H1 (cell line): ENCODE data around the gene PDXDC1. TPM values are rescaled to one million over a fixed set of nuclear protein-coding genes. Genes with fewer than 3 reads are reported as not detected.

ENCODE experiments used
- CTCF ChIA-PET: fragments of 300-600 bp; sonication (Branson Sonifier 250); formaldehyde crosslinking; loops from one replicate; lab custom pipeline; 2021; ENCODE audit not compliant: partially characterized antibody; lab: Charles Lee
- POLR2A ChIA-PET: fragments of 300-600 bp; sonication (Branson Sonifier 250); formaldehyde crosslinking; loops from one replicate; lab custom pipeline; 2021; ENCODE audit warnings: inconsistent platforms; ENCODE audit not compliant: partially characterized antibody; lab: Charles Lee
- DNase-seq, 2 experiments: peaks; one replicate each; pipeline versions ENCODE4 v3.0.0 to v3.0.0-alpha.2; 2010 to 2022; ENCODE audit warnings: low spot score in 2 of 2, low read depth in 1 of 2, mixed read lengths in 1 of 2
- FAIRE-seq: peaks from 2 replicates; lab custom pipeline; 2011; peaks lifted over from hg19 to GRCh38; lab: Jason Lieb, UNC
- H2AFZ ChIP-seq: 2 replicates; pipeline ENCODE4 v1.8.1; 2012; ENCODE audit warnings: low read length, inconsistent platforms
- H2AK5ac ChIP-seq: 2 replicates; pipeline ENCODE4 v1.6.1; 2013; ENCODE audit warnings: low read depth, low read length
- H2BK120ac ChIP-seq: replicated peaks from 2 replicates; pipeline ENCODE3; 2013; ENCODE audit warnings: low read depth, low read length, inconsistent platforms
- H2BK12ac ChIP-seq: 2 replicates; pipeline ENCODE4 v1.6.1; 2013; ENCODE audit warnings: low read depth, low read length
- H2BK15ac ChIP-seq: 2 replicates; pipeline ENCODE4 v1.6.1; 2013; ENCODE audit warnings: low read length
- H2BK20ac ChIP-seq: 2 replicates; pipeline ENCODE4 v1.6.1; 2013; ENCODE audit warnings: low read length
- H2BK5ac ChIP-seq: 2 replicates; pipeline ENCODE4 v1.6.1; 2013; ENCODE audit warnings: low read depth, low read length
- H3K14ac ChIP-seq: 2 replicates; pipeline ENCODE4 v1.6.1; 2013; ENCODE audit warnings: inconsistent platforms; ENCODE audit not compliant: insufficient read length
- H3K18ac ChIP-seq: 2 replicates; pipeline ENCODE4 v1.6.1; 2013; ENCODE audit warnings: low read length; ENCODE audit errors: extremely low read depth
- H3K23ac ChIP-seq: 2 replicates; pipeline ENCODE4 v1.6.1; 2013; ENCODE audit warnings: inconsistent platforms; ENCODE audit not compliant: insufficient read length
- H3K23me2 ChIP-seq: 2 replicates; pipeline ENCODE4 v1.6.1; 2013; ENCODE audit warnings: low read depth, low read length
- H3K27ac ChIP-seq: 2 replicates; pipeline ENCODE4 v1.6.1; 2011; ENCODE audit warnings: low read depth, low read length, inconsistent platforms
- H3K27me3 ChIP-seq, 4 experiments: replicated peaks in 1 of 4; 1 replicate in 1 of 4; 2 replicates in 3 of 4; pipeline versions ENCODE4 v1.6.1 to v1.8.1; 2011 to 2013; ENCODE audit warnings: low read length in 3 of 4, mild to moderate bottlenecking in 3 of 4, inconsistent platforms in 2 of 4, mixed read lengths in 2 of 4, moderate library complexity in 1 of 4; ENCODE audit not compliant: control insufficient read depth in 3 of 4, insufficient read depth in 3 of 4; ENCODE audit errors: extremely low read depth in 1 of 4
- H3K36me3 ChIP-seq, 4 experiments: 2 replicates each; pipeline versions ENCODE4 v1.6.1 to v1.8.1; 2011 to 2013; ENCODE audit warnings: mild to moderate bottlenecking in 4 of 4, low read length in 3 of 4, moderate library complexity in 2 of 4, control low read depth in 1 of 4, inconsistent platforms in 1 of 4; ENCODE audit not compliant: insufficient read depth in 4 of 4, control insufficient read depth in 2 of 4
- H3K4ac ChIP-seq: replicated peaks from 2 replicates; pipeline ENCODE3; 2013; ENCODE audit warnings: low read length, low read depth, mixed read lengths, inconsistent platforms; ENCODE audit not compliant: insufficient read length
- H3K4me1 ChIP-seq, 4 experiments: replicated peaks in 1 of 4; 1 replicate in 1 of 4; 2 replicates in 3 of 4; pipeline versions ENCODE4 v1.6.1 to v1.8.1; 2011 to 2013; ENCODE audit warnings: low read length in 3 of 4, inconsistent platforms in 2 of 4, mixed read lengths in 1 of 4; ENCODE audit not compliant: insufficient read depth in 4 of 4, control insufficient read depth in 3 of 4
- H3K4me2 ChIP-seq, 2 experiments: 2 replicates each; pipeline versions ENCODE4 v1.6.1 to v1.8.1; 2011 to 2013; ENCODE audit warnings: low read depth in 2 of 2, low read length in 2 of 2, control low read depth in 1 of 2, inconsistent platforms in 1 of 2, mild to moderate bottlenecking in 1 of 2; ENCODE audit not compliant: insufficient read depth in 1 of 2
- H3K4me3 ChIP-seq, 4 experiments: fragments of 200-600, 300-600 bp in 1 of 4; sonication (generic), shearing (Covaris generic), sonication (Bioruptor Twin) in 1 of 4; 2 replicates each; pipeline versions ENCODE4 v1.5.1 to v1.8.1; 2011 to 2016; ENCODE audit warnings: low read length in 4 of 4, low read depth in 3 of 4, control low read depth in 2 of 4, inconsistent platforms in 2 of 4, mild to moderate bottlenecking in 2 of 4, mixed read lengths in 1 of 4, moderate library complexity in 1 of 4; ENCODE audit not compliant: insufficient read depth in 2 of 4; ENCODE audit errors: extremely low read depth in 1 of 4
- H3K56ac ChIP-seq: replicated peaks from 2 replicates; pipeline ENCODE3; 2013; ENCODE audit warnings: low read depth, mild to moderate bottlenecking, mixed read lengths, low read length, inconsistent platforms; ENCODE audit not compliant: insufficient read length
- H3K79me1 ChIP-seq: 2 replicates; pipeline ENCODE4 v1.6.1; 2013; ENCODE audit warnings: low read depth, low read length, control low read depth
- H3K79me2 ChIP-seq, 2 experiments: 2 replicates each; pipeline versions ENCODE4 v1.6.1 to v1.8.1; 2012 to 2013; ENCODE audit warnings: low read length in 2 of 2, mild to moderate bottlenecking in 2 of 2, inconsistent platforms in 1 of 2; ENCODE audit not compliant: insufficient read depth in 2 of 2, control insufficient read depth in 1 of 2
- H3K9ac ChIP-seq, 4 experiments: replicated peaks in 1 of 4; 1 replicate in 1 of 4; 2 replicates in 3 of 4; pipeline versions ENCODE4 v1.6.1 to v1.8.1; 2011 to 2013; ENCODE audit warnings: low read depth in 3 of 4, low read length in 3 of 4, control low read depth in 2 of 4, mild to moderate bottlenecking in 2 of 4, moderate library complexity in 2 of 4, inconsistent platforms in 1 of 4; ENCODE audit errors: extremely low read depth in 1 of 4
- H3K9me3 ChIP-seq, 2 experiments: 2 replicates each; pipeline versions ENCODE4 v1.6.1 to v1.8.1; 2012 to 2013; ENCODE audit warnings: mild to moderate bottlenecking in 2 of 2, moderate library complexity in 2 of 2, control low read depth in 1 of 2, inconsistent platforms in 1 of 2, low read depth in 1 of 2, low read length in 1 of 2, mixed read lengths in 1 of 2; ENCODE audit not compliant: insufficient read depth in 2 of 2
- H4K20me1 ChIP-seq, 2 experiments: replicated peaks in 1 of 2; 2 replicates each; pipeline versions ENCODE3 to v1.8.1; 2011 to 2013; ENCODE audit warnings: inconsistent platforms in 2 of 2, low read length in 2 of 2, mild to moderate bottlenecking in 1 of 2; ENCODE audit not compliant: insufficient read depth in 2 of 2, control insufficient read depth in 1 of 2
- H4K5ac ChIP-seq: 2 replicates; pipeline ENCODE4 v1.6.1; 2013; ENCODE audit warnings: low read length, low read depth, mixed read lengths, inconsistent platforms; ENCODE audit not compliant: insufficient read length
- H4K8ac ChIP-seq: 2 replicates; pipeline ENCODE4 v1.8.0; 2013; ENCODE audit warnings: mild to moderate bottlenecking, moderate library complexity, low read length, inconsistent platforms; ENCODE audit not compliant: insufficient read depth; ENCODE audit errors: extremely low read depth
- H4K91ac ChIP-seq: replicated peaks from 2 replicates; pipeline ENCODE3; 2013; ENCODE audit warnings: low read length, mixed read lengths, inconsistent platforms; ENCODE audit not compliant: insufficient read length
- CHD7 ChIP-seq: fragments of 300-600 bp; sonication (generic); IDR thresholded peaks from 2 replicates; pipeline ENCODE4 v1.7.1; 2012; ENCODE audit warnings: low read length, moderate library complexity, mild to moderate bottlenecking, inconsistent platforms; ENCODE audit not compliant: insufficient replicate concordance
- WGBS, 2 experiments: shearing (Covaris generic) in 1 of 2; methylation state at CpG; one replicate each; pipeline versions ENCODE4 v1.1.6 to v1.1.7; 2013 to 2015; ENCODE audit warnings: low lambda C conversion rate in 2 of 2, mixed read lengths in 2 of 2, inconsistent platforms in 1 of 2, low coverage in 1 of 2, missing lambda C conversion rate in 1 of 2; ENCODE audit not compliant: insufficient replicate concordance in 2 of 2, insufficient coverage in 1 of 2, insufficient read length in 1 of 2; ENCODE audit errors: extremely low coverage in 1 of 2, missing lambda C conversion rate in 1 of 2; 5-methylcytosine and 5-hydroxymethylcytosine counted together
- polyA plus RNA-seq, 7 experiments: library from polyadenylated mRNA; depleted of rRNA in 3 of 7; stranded (reverse) in 5 of 7; unstranded in 2 of 7; fragments of >200 nt in 5 of 7; fragments of 200-250 nt in 2 of 7; gene quantifications; 1 replicate in 5 of 7; 2 replicates in 1 of 7; 4 replicates in 1 of 7; pipeline versions ENCODE4 v1.2.1 to v1.2.3, GENCODE V29; 2011 to 2013; ENCODE audit warnings: missing spikeins in 2 of 7, mixed read lengths in 2 of 7
- total RNA-seq: library from RNA; stranded (reverse); fragmentation: NEBNext Ultra II Directional; extraction: Animal tissue kit (Norgen Biotek cat#: 25700); gene quantifications from 2 replicates; pipeline ENCODE4 v1.2.1, GENCODE V29; 2021

The PDXDC1 gene
- total and polyA plus RNA-seq, 2 of the 8 experiments (the other 6 are each of a cell fraction or from before 2014, with no cell fraction given) = 56.6 to 118 TPM

- FAIRE-seq = no peak
- H2BK120ac ChIP-seq = no peak overlapping the region
- H2AK5ac ChIP-seq = no peak overlapping the region
- no peak overlapping the region for H4K5ac ChIP-seq
- no peak overlapping the region for H3K27ac ChIP-seq
- no peak overlapping the region for H3K14ac ChIP-seq
- H3K27me3 ChIP-seq = no peaks in the 10 kb centered on the region
- POLR2A ChIA-PET = no interaction called here
- H2BK12ac ChIP-seq = no peak overlapping the region
- H3K18ac ChIP-seq = no peak overlapping the region
- WGBS, 2 experiments = 88% methylated on average over 4 of the region's 4 CpGs; no CpG with 5 or more reads in 1 of the 2 experiments
- H3K36me3 ChIP-seq = no peaks in the 10 kb centered on the region
- no peak overlapping the region for H2BK15ac ChIP-seq
- H3K9ac ChIP-seq = no peak overlapping the region
- H3K4ac ChIP-seq = no peak overlapping the region
- H3K4me2 ChIP-seq = no peak overlapping the region
- DNase-seq = no peak
- no peak overlapping the region for H2BK20ac ChIP-seq
- H3K4me3 ChIP-seq = no peak overlapping the region
- no peaks in the 10 kb centered on the region for H3K79me1 ChIP-seq
- peaks cover 0 to 1% of the 10 kb centered on the region in 2 experiments for H4K20me1 ChIP-seq
- no peaks in the 10 kb centered on the region for H3K9me3 ChIP-seq
- H4K91ac ChIP-seq = no peak overlapping the region
- no peaks in the 10 kb centered on the region for H3K79me2 ChIP-seq
- no peaks in the 10 kb centered on the region for H3K4me1 ChIP-seq
- no peaks in the 10 kb centered on the region for H3K23me2 ChIP-seq
- H4K8ac ChIP-seq = no peak overlapping the region
- H3K23ac ChIP-seq = no peak overlapping the region
- CTCF ChIA-PET = no interaction called here
- H3K56ac ChIP-seq = no peak overlapping the region
- H2BK5ac ChIP-seq = no peak overlapping the region
- no peak overlapping the region for H2AFZ ChIP-seq
- no peak for TF ChIP-seq CHD7
Observed at GRCh38 chr16:14958323-14958600, 16.6 kb upstream of the PDXDC1 start.
